Gastrocnemius medialis (tissue), 4 donors: ENCODE measurements around the gene MGME1. TPM values are rescaled to one million over a fixed set of nuclear protein-coding genes. Genes with fewer than 3 reads are reported as not detected.

ENCODE experiments used
- ATAC-seq, 2 donors: fragments of 150-250 bp; one replicate each; pipeline ENCODE4 v1.9.1; 2016
- DNase-seq, 2 donors: peaks; one replicate each; pipeline ENCODE4 v3.0.0-alpha.2; 2019
- H3K27ac ChIP-seq, 4 donors: fragments of 200-600 bp; sonication (generic); 1 replicate in 1 of 4; 2 replicates in 3 of 4; pipeline ENCODE4 v1.5.1; 2016 to 2018; ENCODE audit warnings: mild to moderate bottlenecking in 2 of 4, moderate library complexity in 1 of 4
- H3K27me3 ChIP-seq, 3 donors: fragments of 200-600 bp; sonication (generic) in 2 of 3; 1 replicate in 1 of 3; 2 replicates in 2 of 3; pipeline versions ENCODE4 v1.5.1 to v1.6.0; 2016 to 2019; ENCODE audit warnings: mild to moderate bottlenecking in 1 of 3, moderate library complexity in 1 of 3
- H3K36me3 ChIP-seq, 2 donors: fragments of 200-600 bp; sonication (generic) in 1 of 2; one replicate each; pipeline ENCODE4 v1.5.1; 2017 to 2018
- H3K4me1 ChIP-seq, 2 donors: fragments of 200-600 bp; sonication (generic) in 1 of 2; one replicate each; pipeline ENCODE4 v1.5.1; 2016 to 2017; ENCODE audit warnings: mild to moderate bottlenecking in 2 of 2
- H3K4me3 ChIP-seq, 4 donors: fragments of 200-600 bp; sonication (generic) in 3 of 4; 1 replicate in 1 of 4; 2 replicates in 3 of 4; pipeline ENCODE4 v1.5.1; 2016 to 2019; ENCODE audit warnings: mild to moderate bottlenecking in 2 of 4
- H3K9me3 ChIP-seq, 3 donors: fragments of 200-600 bp; sonication (generic) in 2 of 3; 1 replicate in 1 of 3; 2 replicates in 2 of 3; pipeline ENCODE4 v1.5.1; 2016 to 2019
- CTCF ChIP-seq, 5 experiments: fragments of 450-650 bp in 3 of 5; fragments of 200-600 bp in 2 of 5; sonication (generic) in 2 of 5; IDR thresholded peaks in 4 of 5; conservative IDR thresholded peaks in 1 of 5; 1 replicate in 4 of 5; 2 replicates in 1 of 5; pipeline ENCODE4 v1.5.1; 2016 to 2019; ENCODE audit warnings: antibody characterized with exemption in 5 of 5, mild to moderate bottlenecking in 3 of 5, moderate library complexity in 3 of 5
- POLR2A ChIP-seq, 2 donors: fragments of 450-650 bp; IDR thresholded peaks; one replicate each; pipeline ENCODE4 v1.6.1; 2017; ENCODE audit warnings: antibody characterized with exemption in 2 of 2, mild to moderate bottlenecking in 2 of 2, moderate library complexity in 2 of 2
- in situ Hi-C, 4 donors: fragments of 200-750 bp; cut with MboI; loops; one replicate each; pipeline versions ENCODE4 v1.15.0 to v1.8.0; 2017; ENCODE audit warnings: low sequenced_read_pairs in 4 of 4
- intact Hi-C: fragments of 100-400 bp; cut with DNase I; formaldehyde crosslinking; loops from one replicate; pipeline ENCODE4 v1.15.1; 2023; ENCODE audit warnings: low total_unique reads
- total RNA-seq, 4 donors: library from RNA; depleted of rRNA; stranded (reverse); fragments of >200 nt; gene quantifications; one replicate each; pipeline versions ENCODE4 v1.1.0 to v1.2.3, GENCODE V29; 2016

MGME1 gene
- total RNA-seq, 4 donors from 2014 or later = 5.2 to 9.1 (median 7.2) TPM

- Histone ChIP-seq H3K4me3 (no peak overlapping the region), H3K27ac (no peak overlapping the region), H3K27me3 (peaks cover 0 to 3% (median 0%) of the 10 kb centered on the region in 3 donors), H3K4me1 (no peaks in the 10 kb centered on the region), H3K36me3 (no peaks in the 10 kb centered on the region), H3K9me3 (no peaks in the 10 kb centered on the region)
- ATAC-seq (no peak), DNase-seq (no peak)
- no peak for TF ChIP-seq CTCF (IDR thresholded peaks at IDR 0.05 in 4 of 5, conservative IDR thresholded peaks at IDR 0.05 in 1 of 5)
- TF ChIP-seq POLR2A (IDR thresholded peaks at IDR 0.05) = no peak
- intact Hi-C loops = no loop called here
- in situ Hi-C loops = no loop called here
Measured at GRCh38 chr20:18034039-18034438, 65.2 kb downstream of the MGME1 start.

DNA sequence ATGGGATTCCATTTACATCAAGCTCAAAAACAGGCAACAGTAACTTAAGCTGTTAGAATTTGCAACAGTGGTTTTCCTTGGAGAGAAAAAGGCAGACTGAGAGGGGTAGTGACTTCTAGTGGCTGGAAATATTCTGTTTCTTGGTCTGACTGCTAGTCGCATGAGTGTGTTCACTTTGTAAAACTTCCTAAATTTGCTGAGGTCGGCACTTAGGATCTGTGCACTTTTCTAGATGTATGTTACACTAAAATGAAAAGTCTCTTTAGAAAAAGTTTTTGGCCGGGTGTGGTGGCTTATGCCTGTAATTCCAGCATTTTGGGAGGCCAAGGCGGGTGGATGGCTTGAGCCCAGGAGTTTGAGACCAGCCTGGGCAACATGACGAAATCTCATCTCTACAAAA, 70.2 kb downstream of the MGME1 start:
- TF ChIP-seq CTCF (IDR thresholded peaks at IDR 0.05 in 4 of 5, conservative IDR thresholded peaks at IDR 0.05 in 1 of 5) = no peak
- no peak for TF ChIP-seq POLR2A (IDR thresholded peaks at IDR 0.05)
- no peaks in the 10 kb centered on the region for H3K4me1 ChIP-seq
- DNase-seq (no peak), ATAC-seq (no peak)
- intact Hi-C loops = no loop called here
- H3K36me3 ChIP-seq = no peaks in the 10 kb centered on the region
- no peak overlapping the region for H3K27ac ChIP-seq
- in situ Hi-C loops = no loop called here
- H3K27me3 ChIP-seq = peaks cover 0 to 6% (median 0%) of the 10 kb centered on the region in 3 donors
- peaks cover 0 to 8% (median 0%) of the 10 kb centered on the region in 3 donors for H3K9me3 ChIP-seq
- no peak overlapping the region for H3K4me3 ChIP-seq

Other genes with a start within 250 kb of the MGME1 start
- 10 to 100 TPM; 49.8 to 88.8 (median 60.9) TPM for gene SNX5, start 224 bp upstream of the MGME1 start, total RNA-seq
- not detected for gene OVOL2, start 88.9 kb downstream of the MGME1 start, total RNA-seq
- 10 to 100 TPM; 12.6 to 29.7 (median 19.8) TPM for gene KAT14, start 168.8 kb downstream of the MGME1 start, total RNA-seq
- gene PET117, start 168.8 kb downstream of the MGME1 start, total RNA-seq = 10 to 100 TPM; 14.4 to 28.2 (median 16.7) TPM